BE2C (cell line): Measurements from ENCODE around the gene CDH11.

Experiments
- DNase-seq: peaks from one replicate; pipeline ENCODE4 v3.0.0-alpha.2; 2020
- H3K27me3 ChIP-seq: fragments of 250-450 bp; sonication (Bioruptor Pico); 2 replicates; pipeline ENCODE4 v1.5.1; 2020; ENCODE audit warnings: mild to moderate bottlenecking
- H3K36me3 ChIP-seq: fragments of 250-450 bp; sonication (Bioruptor Pico); 2 replicates; pipeline ENCODE4 v1.5.1; 2020; ENCODE audit warnings: mild to moderate bottlenecking
- H3K4me1 ChIP-seq: fragments of 250-450 bp; sonication (Bioruptor Pico); 2 replicates; pipeline ENCODE4 v1.5.1; 2020
- H3K4me3 ChIP-seq: 2 replicates; pipeline ENCODE4 v1.5.1; 2011; ENCODE audit warnings: low read depth, low read length
- H3K9me3 ChIP-seq: fragments of 250-450 bp; sonication (Bioruptor Pico); 2 replicates; pipeline ENCODE4 v1.5.1; 2020
- TF ChIP-seq, protein P1 (sequence below): IDR thresholded peaks from 2 replicates; pipeline ENCODE4 v1.5.1; 2012; ENCODE audit warnings: mild to moderate bottlenecking, low read depth, low read length

Gene CDH11

GRCh38 chr16:65101009-65101408 is 20.9 kb downstream of the CDH11 start:
- TF ChIP-seq, protein P1, sequence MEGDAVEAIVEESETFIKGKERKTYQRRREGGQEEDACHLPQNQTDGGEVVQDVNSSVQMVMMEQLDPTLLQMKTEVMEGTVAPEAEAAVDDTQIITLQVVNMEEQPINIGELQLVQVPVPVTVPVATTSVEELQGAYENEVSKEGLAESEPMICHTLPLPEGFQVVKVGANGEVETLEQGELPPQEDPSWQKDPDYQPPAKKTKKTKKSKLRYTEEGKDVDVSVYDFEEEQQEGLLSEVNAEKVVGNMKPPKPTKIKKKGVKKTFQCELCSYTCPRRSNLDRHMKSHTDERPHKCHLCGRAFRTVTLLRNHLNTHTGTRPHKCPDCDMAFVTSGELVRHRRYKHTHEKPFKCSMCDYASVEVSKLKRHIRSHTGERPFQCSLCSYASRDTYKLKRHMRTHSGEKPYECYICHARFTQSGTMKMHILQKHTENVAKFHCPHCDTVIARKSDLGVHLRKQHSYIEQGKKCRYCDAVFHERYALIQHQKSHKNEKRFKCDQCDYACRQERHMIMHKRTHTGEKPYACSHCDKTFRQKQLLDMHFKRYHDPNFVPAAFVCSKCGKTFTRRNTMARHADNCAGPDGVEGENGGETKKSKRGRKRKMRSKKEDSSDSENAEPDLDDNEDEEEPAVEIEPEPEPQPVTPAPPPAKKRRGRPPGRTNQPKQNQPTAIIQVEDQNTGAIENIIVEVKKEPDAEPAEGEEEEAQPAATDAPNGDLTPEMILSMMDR = no peak
- Histone ChIP-seq H3K4me1 (no peaks in the 10 kb centered on the region), H3K36me3 (no peaks in the 10 kb centered on the region), H3K4me3 (no peak overlapping the region), H3K9me3 (no peaks in the 10 kb centered on the region), H3K27me3 (no peaks in the 10 kb centered on the region)
- no peak for DNase-seq

GRCh38 chr16:65099607-65100006 is 22.3 kb downstream of the CDH11 start:
- no peak for DNase-seq
- no peaks in the 10 kb centered on the region for H3K27me3 ChIP-seq
- TF ChIP-seq, protein P1 = no peak
- no peaks in the 10 kb centered on the region for H3K9me3 ChIP-seq
- no peak overlapping the region for H3K4me3 ChIP-seq
- no peaks in the 10 kb centered on the region for H3K4me1 ChIP-seq
- H3K36me3 ChIP-seq = no peaks in the 10 kb centered on the region

- Histone ChIP-seq H3K27me3 (no peaks in the 10 kb centered on the region), H3K36me3 (no peaks in the 10 kb centered on the region), H3K9me3 (no peaks in the 10 kb centered on the region), H3K4me1 (no peaks in the 10 kb centered on the region), H3K4me3 (no peak overlapping the region)
- TF ChIP-seq, protein P1 = no peak
- no peak for DNase-seq
Measured at GRCh38 chr16:65098916-65099315, 22.9 kb downstream of the CDH11 start.

DNA sequence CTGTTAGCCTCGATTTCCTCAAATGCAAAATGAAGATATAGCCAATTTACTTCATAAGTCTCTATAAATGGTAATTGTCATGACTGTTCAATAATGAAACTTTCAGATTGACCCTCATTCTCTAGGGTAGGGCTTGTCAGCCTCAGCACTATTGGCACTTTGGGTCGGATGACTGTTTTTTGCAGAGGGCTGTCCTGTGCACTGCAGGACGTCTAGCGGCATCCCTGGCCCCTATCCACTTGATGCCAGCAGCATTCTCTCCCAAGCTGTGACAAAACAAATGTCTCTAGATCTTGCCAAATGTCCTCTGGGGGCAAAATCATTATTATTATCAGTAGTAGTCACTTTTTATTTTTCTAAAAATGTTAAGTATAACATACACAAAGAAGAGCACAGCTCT is 24.6 kb downstream of the CDH11 start:
- Histone ChIP-seq H3K27me3 (no peaks in the 10 kb centered on the region), H3K4me1 (no peaks in the 10 kb centered on the region), H3K4me3 (no peak overlapping the region), H3K36me3 (no peaks in the 10 kb centered on the region), H3K9me3 (no peaks in the 10 kb centered on the region)
- TF ChIP-seq, protein P1 = no peak
- no peak for DNase-seq

DNA sequence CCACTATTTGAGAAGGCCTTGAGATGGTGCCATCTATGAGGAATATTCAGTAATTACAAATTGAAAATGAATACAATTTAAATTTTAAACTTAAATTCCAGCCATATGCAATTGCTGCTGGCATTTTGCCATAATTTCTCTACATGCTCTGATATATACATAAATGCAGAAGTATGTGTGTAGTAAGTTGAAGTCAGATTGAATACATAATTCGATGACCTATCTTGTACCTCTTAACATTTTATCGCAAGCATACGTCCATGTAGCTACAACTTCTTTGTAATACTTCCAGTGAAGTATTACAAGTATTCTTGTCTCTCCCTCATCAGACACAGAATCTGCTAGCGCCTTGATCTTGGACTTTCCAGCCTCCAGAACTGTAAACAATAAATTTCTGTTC is 26.0 kb downstream of the CDH11 start:
- TF ChIP-seq, protein P1 = no peak
- H3K9me3 ChIP-seq = no peaks in the 10 kb centered on the region
- no peaks in the 10 kb centered on the region for H3K4me1 ChIP-seq
- no peaks in the 10 kb centered on the region for H3K36me3 ChIP-seq
- H3K4me3 ChIP-seq = no peak overlapping the region
- no peaks in the 10 kb centered on the region for H3K27me3 ChIP-seq
- DNase-seq = no peak

DNA sequence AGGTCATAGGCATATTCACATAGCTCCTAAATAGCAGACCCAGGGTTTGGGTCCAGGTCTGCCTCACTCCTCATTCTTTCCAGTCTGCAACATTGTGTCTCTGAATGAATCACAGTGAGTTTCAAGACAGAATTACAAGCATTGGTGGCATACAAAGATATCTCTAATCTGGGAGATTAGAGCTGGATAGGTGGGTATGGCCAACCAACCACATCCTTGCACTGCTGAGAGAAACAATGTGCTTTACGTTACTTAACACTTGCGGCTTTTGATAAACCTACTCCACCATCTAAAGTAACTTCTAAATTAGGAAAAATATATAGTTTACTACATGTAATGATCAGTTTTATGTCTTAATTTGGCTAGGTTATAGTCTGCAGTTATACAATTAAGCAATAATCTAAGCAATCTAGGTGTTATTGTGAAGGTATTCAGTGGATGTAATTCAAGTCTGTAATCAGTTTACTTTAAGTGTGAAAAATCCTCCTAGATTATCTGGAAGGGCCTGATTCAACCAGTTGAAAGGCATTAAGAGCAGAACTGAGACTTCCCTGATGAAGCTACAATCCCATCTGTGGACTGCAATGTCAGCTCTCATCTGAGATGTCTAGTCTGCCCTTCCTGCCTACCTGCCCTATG is 26.7 kb downstream of the CDH11 start:
- DNase-seq = no peak
- Histone ChIP-seq H3K4me3 (no peak overlapping the region), H3K27me3 (no peaks in the 10 kb centered on the region), H3K4me1 (no peaks in the 10 kb centered on the region), H3K36me3 (no peaks in the 10 kb centered on the region), H3K9me3 (no peaks in the 10 kb centered on the region)
- TF ChIP-seq, protein P1 = no peak
